A172 (cell line): ENCODE measurements around the gene FGD3. TPM values are rescaled to one million over a fixed set of nuclear protein-coding genes. Genes with fewer than 3 reads are reported as not detected.
"Not testable (repeated sequence)": the region's sequence is repeated elsewhere in the genome, so short reads cannot be mapped to it uniquely, and the experiment has no call there.

Experiments used
- DNase-seq: peaks from one replicate; pipeline ENCODE4 v3.0.0-alpha.2; 2015; ENCODE audit warnings: low spot score
- total RNA-seq: library from RNA; depleted of rRNA; stranded (reverse); fragments of >200 nt; shearing (Covaris generic); gene quantifications from 2 replicates; pipeline ENCODE4 v1.2.3, GENCODE V29; 2014

Gene FGD3
- total RNA-seq, 1 experiment from 2014 or later: 0.10 TPM

- no peak for DNase-seq
Observed at GRCh38 chr9:92974761-92975755, 27.7 kb downstream of the FGD3 start.

GRCh38 chr9:92976431-92976830 is 29.1 kb downstream of the FGD3 start:
- DNase-seq: no peak

- DNase-seq: no peak
Observed at GRCh38 chr9:92977279-92977678, 30.0 kb downstream of the FGD3 start.

- DNase-seq: no peak
Observed at GRCh38 chr9:92978345-92978875, 31.1 kb downstream of the FGD3 start.

GRCh38 chr9:92979283-92980056 is 32.1 kb downstream of the FGD3 start:
- no peak for DNase-seq

GRCh38 chr9:92980085-92980745 is 32.9 kb downstream of the FGD3 start:
- DNase-seq: no peak

- DNase-seq: no peak
Observed at GRCh38 chr9:92982130-92982529, 34.8 kb downstream of the FGD3 start.

GRCh38 chr9:92983984-92984589 is 36.8 kb downstream of the FGD3 start:
- DNase-seq: peak; percentile 22

GRCh38 chr9:92984976-92985375 is 37.7 kb downstream of the FGD3 start:
- DNase-seq: no peak

- DNase-seq: no peak
Observed at GRCh38 chr9:92986176-92987119, 39.1 kb downstream of the FGD3 start.

GRCh38 chr9:92988215-92988768 is 41.0 kb downstream of the FGD3 start:
- no peak for DNase-seq

- DNase-seq: no peak
Observed at GRCh38 chr9:92989561-92989960, 42.2 kb downstream of the FGD3 start.

GRCh38 chr9:92990461-92990860 is 43.1 kb downstream of the FGD3 start:
- no peak for DNase-seq

GRCh38 chr9:92992549-92992948 is 45.2 kb downstream of the FGD3 start:
- no peak for DNase-seq

- DNase-seq: not testable (repeated sequence)
Observed at GRCh38 chr9:92998871-92999270, 51.5 kb downstream of the FGD3 start.

- no peak for DNase-seq
Observed at GRCh38 chr9:93001031-93001430, 53.7 kb downstream of the FGD3 start.

GRCh38 chr9:93002700-93003099 is 55.4 kb downstream of the FGD3 start:
- no peak for DNase-seq

- DNase-seq: peak; percentile 53
Observed at GRCh38 chr9:93003552-93004407, 56.5 kb downstream of the FGD3 start.

- DNase-seq: no peak
Observed at GRCh38 chr9:93004561-93004960, 57.2 kb downstream of the FGD3 start.
